ENCODE data around the gene ANKRD34A.

DNA sequence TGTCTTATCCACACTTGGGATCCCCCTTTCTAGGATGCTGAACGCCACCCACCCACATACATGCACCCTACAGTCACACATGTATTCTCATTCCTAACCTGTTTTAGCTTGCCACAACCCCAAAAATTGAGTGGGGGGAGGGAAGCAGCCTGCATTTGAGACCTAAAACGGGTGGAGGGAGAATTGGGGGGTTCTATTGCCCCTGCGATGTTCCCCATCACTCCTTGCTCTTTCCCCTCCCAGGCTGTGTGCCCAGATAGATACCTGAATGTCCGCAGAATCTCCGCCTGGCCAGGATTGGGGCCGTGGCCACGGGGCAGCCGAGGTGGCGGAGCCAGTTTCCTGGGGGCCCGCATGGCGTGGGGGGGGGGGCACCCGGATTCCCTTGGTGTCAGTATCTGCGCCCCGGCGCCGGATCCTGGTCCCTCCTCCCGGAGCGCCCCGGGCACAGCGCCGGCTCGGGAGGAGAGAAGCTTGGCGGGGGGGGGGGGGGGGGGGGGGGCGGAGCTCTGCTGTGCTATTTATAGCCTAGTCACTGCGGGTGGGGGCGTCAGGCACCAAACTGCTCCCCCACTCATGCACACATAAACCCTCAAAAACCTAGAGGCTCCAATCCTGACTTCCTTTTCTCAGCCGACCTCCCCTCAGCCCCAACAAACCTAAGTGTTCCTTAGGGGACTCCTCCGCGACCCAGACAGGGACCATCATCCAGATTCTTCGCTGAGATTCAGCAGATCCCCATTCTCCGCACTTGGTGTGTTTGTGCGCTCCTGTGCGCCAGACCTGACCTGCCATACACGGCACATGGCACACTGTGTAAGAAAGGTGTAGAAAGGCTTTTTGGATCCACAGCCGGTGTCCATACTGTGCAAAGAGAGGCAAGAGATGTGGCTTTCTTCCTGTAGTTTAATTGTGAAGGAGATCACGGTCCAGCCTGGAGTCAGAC is 1.9 kb downstream of the ANKRD34A start:
- TF ChIP-seq SP1 (IDR thresholded peaks at IDR 0.05; ENCODE audit: low read depth, low read length) = no peak
- no peak for TF ChIP-seq GABPA (IDR thresholded peaks at IDR 0.05; ENCODE audit: borderline replicate concordance, insufficient read depth, low read length)
- peak; percentile 55 for TF ChIP-seq EZH2 (IDR thresholded peaks at IDR 0.05; ENCODE audit: low read depth, low read length, severe bottlenecking)
- no peak for TF ChIP-seq CREB1 (IDR thresholded peaks at IDR 0.05)
- TF ChIP-seq, protein P1, sequence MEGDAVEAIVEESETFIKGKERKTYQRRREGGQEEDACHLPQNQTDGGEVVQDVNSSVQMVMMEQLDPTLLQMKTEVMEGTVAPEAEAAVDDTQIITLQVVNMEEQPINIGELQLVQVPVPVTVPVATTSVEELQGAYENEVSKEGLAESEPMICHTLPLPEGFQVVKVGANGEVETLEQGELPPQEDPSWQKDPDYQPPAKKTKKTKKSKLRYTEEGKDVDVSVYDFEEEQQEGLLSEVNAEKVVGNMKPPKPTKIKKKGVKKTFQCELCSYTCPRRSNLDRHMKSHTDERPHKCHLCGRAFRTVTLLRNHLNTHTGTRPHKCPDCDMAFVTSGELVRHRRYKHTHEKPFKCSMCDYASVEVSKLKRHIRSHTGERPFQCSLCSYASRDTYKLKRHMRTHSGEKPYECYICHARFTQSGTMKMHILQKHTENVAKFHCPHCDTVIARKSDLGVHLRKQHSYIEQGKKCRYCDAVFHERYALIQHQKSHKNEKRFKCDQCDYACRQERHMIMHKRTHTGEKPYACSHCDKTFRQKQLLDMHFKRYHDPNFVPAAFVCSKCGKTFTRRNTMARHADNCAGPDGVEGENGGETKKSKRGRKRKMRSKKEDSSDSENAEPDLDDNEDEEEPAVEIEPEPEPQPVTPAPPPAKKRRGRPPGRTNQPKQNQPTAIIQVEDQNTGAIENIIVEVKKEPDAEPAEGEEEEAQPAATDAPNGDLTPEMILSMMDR (IDR thresholded peaks at IDR 0.05; ENCODE audit: control extremely low read depth in 1 of 3, insufficient read depth in 1 of 3, low read depth in 1 of 3, low read length in 3 of 3) = no peak
- no peak for TF ChIP-seq POLR2A (IDR thresholded peaks at IDR 0.05; ENCODE audit: control extremely low read depth in 1 of 2, low read depth in 2 of 2, low read length in 2 of 2)
- TF ChIP-seq SUZ12 (IDR thresholded peaks at IDR 0.05; ENCODE audit: low read length) = peak; percentile 36; the same call in 1 of the 2 replicates

All from H1 (cell line).